K562 (cell line): ENCODE measurements around the gene GAPVD1. TPM values are rescaled to one million over a fixed set of nuclear protein-coding genes. Genes with fewer than 3 reads are reported as not detected.
A peak's percentile ranks its signal among the peaks of the same experiment; 100 is the strongest.

Experiments used
- ETV6 ChIP-seq, 3 experiments: fragments of 150-350 bp in 1 of 3; sonication (generic) in 1 of 3; formaldehyde crosslinking in 1 of 3; IDR thresholded peaks; 2 replicates each; pipeline versions ENCODE4 v1.6.1 to v1.8.0; 2014 to 2022; ENCODE audit warnings: borderline replicate concordance in 2 of 3, low read depth in 2 of 3, antibody characterized with exemption in 1 of 3, low read length in 1 of 3, mild to moderate bottlenecking in 1 of 3, missing genetic modification reagents in 1 of 3
- LCOR ChIP-seq: sonication (generic); formaldehyde crosslinking; IDR thresholded peaks from 2 replicates; pipeline ENCODE4 v1.8.0; 2022; ENCODE audit warnings: mild to moderate bottlenecking, missing genetic modification reagents
- NR2C2 ChIP-seq, 2 experiments: fragments of 200-800 bp in 1 of 2; sonication (Bioruptor generic) in 1 of 2; sonication (generic) in 1 of 2; formaldehyde crosslinking in 1 of 2; IDR thresholded peaks; 2 replicates each; pipeline versions ENCODE4 v1.6.1 to v1.8.0; 2016 to 2022; ENCODE audit warnings: mild to moderate bottlenecking in 1 of 2, missing compliant biosample characterization in 1 of 2, missing genetic modification characterization in 1 of 2, missing genetic modification reagents in 1 of 2
- POLR2AphosphoS2 ChIP-seq: IDR thresholded peaks from 2 replicates; pipeline ENCODE4 v1.6.1; 2012; ENCODE audit warnings: low read length, improper control_type of control experiment
- POLR2H ChIP-seq: IDR thresholded peaks from 2 replicates; pipeline ENCODE4 v1.6.1; 2016; ENCODE audit warnings: missing genetic modification characterization, low read depth, mild to moderate bottlenecking, control low read depth, missing compliant biosample characterization, moderate library complexity
- RBFOX2 ChIP-seq: fragments of 200-400 bp; formaldehyde crosslinking; IDR thresholded peaks from 2 replicates; pipeline ENCODE4 v1.6.1; 2017; ENCODE audit warnings: low read depth, mild to moderate bottlenecking, low read length, moderate library complexity
- SMAD1 ChIP-seq: fragments of 150-350 bp; IDR thresholded peaks from 2 replicates; pipeline ENCODE4 v1.6.1; 2014; ENCODE audit warnings: low read length, low read depth; ENCODE audit not compliant: partially characterized antibody
- SNRNP70 ChIP-seq: fragments of 200-400 bp; formaldehyde crosslinking; optimal IDR thresholded peaks from 2 replicates; pipeline ENCODE3; 2017; ENCODE audit warnings: low read depth, low read length
- TFE3 ChIP-seq: fragments of 450-650 bp; formaldehyde crosslinking; IDR thresholded peaks from 2 replicates; pipeline ENCODE4 v1.4.0; 2020; ENCODE audit warnings: mild to moderate bottlenecking, mixed read lengths
- ZBTB2 ChIP-seq: fragments of 450-650 bp; IDR thresholded peaks from 2 replicates; pipeline ENCODE4 v1.6.1; 2016; ENCODE audit warnings: antibody characterized with exemption
- ZNF124 ChIP-seq: sonication (generic); formaldehyde crosslinking; IDR thresholded peaks from 2 replicates; pipeline ENCODE4 v1.8.1; 2022; ENCODE audit warnings: missing genetic modification reagents
- ZNF175 ChIP-seq: fragments of 200-800 bp; sonication (Bioruptor generic); IDR thresholded peaks from 2 replicates; pipeline ENCODE4 v1.6.1; 2016; ENCODE audit warnings: low read depth, mild to moderate bottlenecking, missing genetic modification characterization, missing compliant biosample characterization
- ZNF23 ChIP-seq: fragments of 250-450 bp; sonication (Bioruptor Pico); IDR thresholded peaks from 2 replicates; pipeline ENCODE4 v1.4.0; 2020; ENCODE audit warnings: mild to moderate bottlenecking
- ZNF24 ChIP-seq: fragments of 450-650 bp; IDR thresholded peaks from 2 replicates; pipeline ENCODE4 v1.6.1; 2016
- ZNF253 ChIP-seq: fragments of 250-450 bp; sonication (Bioruptor Pico); conservative IDR thresholded peaks from 2 replicates; pipeline ENCODE4 v1.6.1; 2021; ENCODE audit warnings: mild to moderate bottlenecking
- ZNF431 ChIP-seq: sonication (generic); formaldehyde crosslinking; IDR thresholded peaks from 2 replicates; pipeline ENCODE4 v1.8.0; 2022; ENCODE audit warnings: mild to moderate bottlenecking, missing genetic modification reagents
- ZNF592 ChIP-seq: fragments of 450-650 bp; IDR thresholded peaks from 2 replicates; pipeline ENCODE4 v1.6.1; 2017; ENCODE audit warnings: antibody characterized with exemption, mild to moderate bottlenecking
- polyA plus RNA-seq, 8 experiments: library from polyadenylated mRNA; depleted of rRNA in 4 of 8; stranded (reverse) in 5 of 8; unstranded in 3 of 8; fragments of >200 nt; fragmentation: Nextera tagmentation in 2 of 8; fragmentation: Illumina TruSeq in 1 of 8; extraction: Ambion mirVana in 2 of 8; extraction: Trizol in 1 of 8; gene quantifications; 2 replicates each; pipeline versions ENCODE4 v1.2.1 to v1.2.3, GENCODE V29; 2011 to 2014; ENCODE audit warnings: inconsistent platforms in 1 of 8, missing spikeins in 1 of 8
- total RNA-seq, 7 experiments: library from RNA; depleted of rRNA in 6 of 7; stranded (reverse); fragments of >200 nt in 6 of 7; fragmentation: Illumina TruSeq in 2 of 7; extraction: Trizol in 2 of 7; gene quantifications; 2 replicates each; pipeline versions ENCODE4 v1.2.1 to v1.2.3, GENCODE V29; 2011 to 2021; ENCODE audit warnings: low replicate concordance in 1 of 7

Gene GAPVD1
- total and polyA plus RNA-seq, 9 of the 15 experiments (the other 6 are each of a cell fraction or from before 2014, with no cell fraction given): 9.5 to 66.1 (median 45.5) TPM

GRCh38 chr9:125238127-125238914, 23.3 kb upstream of the GAPVD1 start (continued):
- no peak for TF ChIP-seq ZBTB2
- TF ChIP-seq ZNF253 (CRISPR knock-in tag): no peak
- TF ChIP-seq SNRNP70: no peak
- TF ChIP-seq ETV6 (IDR thresholded peaks at IDR 0.05; ENCODE audit: borderline replicate concordance in 1 of 2, low read depth in 2 of 2, low read length in 1 of 2): no peak
- 0 out of 2 replicates have a peak, but pooled peaks have one; percentile 11 for TF ChIP-seq ETV6 (CRISPR knock-in tag; IDR thresholded peaks at IDR 0.05; ENCODE audit: borderline replicate concordance)
- 0 out of 2 replicates have a peak, but pooled peaks have one; percentile 68 for TF ChIP-seq ZNF431 (CRISPR knock-in tag)
- TF ChIP-seq ZNF592: no peak
- TF ChIP-seq ZNF124 (CRISPR knock-in tag): no peak
- 0 out of 2 replicates have a peak, but pooled peaks have one; percentile 30 for TF ChIP-seq POLR2H (tag)
- TF ChIP-seq TFE3 (CRISPR knock-in tag): no peak
- TF ChIP-seq SMAD1: peak; percentile 25
- TF ChIP-seq POLR2AphosphoS2: peak; percentile 85
- TF ChIP-seq RBFOX2: peak; percentile 85
- TF ChIP-seq NR2C2 (CRISPR knock-in tag; IDR thresholded peaks at IDR 0.05): no peak
- TF ChIP-seq NR2C2 (tag; IDR thresholded peaks at IDR 0.05): peak; percentile 31; the same call in 1 of the 2 replicates
- TF ChIP-seq ZNF175: no peak
- no peak for TF ChIP-seq ZNF24
- TF ChIP-seq LCOR (CRISPR knock-in tag): 0 out of 2 replicates have a peak, but pooled peaks have one; percentile 65
- TF ChIP-seq ZNF23: no peak
